ENCODE results near the gene KIAA2012.

KIAA2012 gene

DNA sequence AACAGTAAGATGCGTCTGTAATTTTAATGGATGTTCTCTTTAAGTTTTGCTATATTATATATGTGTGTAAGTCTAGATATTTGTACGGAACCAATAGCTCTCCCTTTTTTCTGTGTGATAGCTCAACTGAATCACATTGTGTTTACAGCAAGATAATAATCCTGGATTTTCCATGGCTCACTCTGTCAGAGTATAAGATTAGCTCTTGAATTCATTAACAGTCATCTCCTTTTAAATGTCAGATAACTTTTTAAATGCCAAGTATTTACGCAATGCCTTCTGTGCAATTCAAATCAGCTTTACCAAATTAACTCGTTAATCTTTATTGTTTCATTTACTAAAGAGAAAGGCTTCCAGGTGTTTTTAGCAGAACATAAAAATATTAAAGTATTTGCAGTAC is 76.9 kb downstream of the KIAA2012 start:
- DNase-seq (ENCODE audit: low spot score): no peak

DNA sequence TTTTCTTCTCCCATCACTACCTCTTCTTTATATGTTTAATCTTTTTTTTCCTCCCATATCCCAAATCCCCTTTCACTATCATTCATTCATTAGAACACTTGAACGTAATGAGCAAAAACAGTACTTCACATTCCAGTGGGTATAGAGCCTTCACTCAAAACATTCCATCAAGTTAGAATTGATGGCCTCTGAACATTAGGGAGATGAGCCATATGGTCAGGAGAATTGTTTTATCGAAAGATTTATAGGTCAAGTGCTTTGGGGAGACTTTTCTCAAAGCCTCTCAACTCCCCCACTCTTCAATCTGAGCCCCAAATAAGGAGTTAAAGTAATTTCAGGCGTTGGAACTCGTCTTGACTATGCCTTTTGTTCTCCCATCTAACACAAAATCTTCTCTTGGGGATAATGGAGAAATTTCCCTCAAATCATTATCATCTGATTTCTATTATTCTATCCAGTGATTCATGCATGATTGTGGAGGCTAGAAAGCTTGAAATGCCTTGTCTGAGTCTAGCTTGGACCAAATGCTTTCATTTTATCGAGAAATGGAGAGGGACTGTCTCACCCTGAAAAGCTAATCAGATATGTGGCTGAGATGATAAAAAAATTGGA is 79.2 kb downstream of the KIAA2012 start:
- no peak for DNase-seq (ENCODE audit: low spot score)

DNA sequence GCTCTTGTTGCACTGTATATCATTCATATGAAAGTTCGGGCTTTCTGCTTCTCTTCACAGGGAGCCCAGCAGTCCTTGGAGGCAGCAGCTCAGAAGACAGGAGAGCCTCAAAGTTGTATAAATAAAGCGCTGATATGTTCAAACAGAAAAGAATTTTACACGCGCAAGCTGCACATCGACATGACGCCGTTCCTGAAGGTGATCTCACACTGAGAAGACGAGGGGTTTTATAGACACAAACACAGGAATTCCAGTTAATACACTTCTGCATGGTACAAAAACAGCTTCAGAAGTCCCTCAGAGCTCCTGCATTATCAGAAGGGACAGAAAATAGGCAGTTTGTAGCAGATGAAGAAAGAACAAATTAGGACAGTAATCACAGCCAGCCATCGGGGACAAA is 81.6 kb downstream of the KIAA2012 start:
- no peak for DNase-seq (ENCODE audit: low spot score)

DNA sequence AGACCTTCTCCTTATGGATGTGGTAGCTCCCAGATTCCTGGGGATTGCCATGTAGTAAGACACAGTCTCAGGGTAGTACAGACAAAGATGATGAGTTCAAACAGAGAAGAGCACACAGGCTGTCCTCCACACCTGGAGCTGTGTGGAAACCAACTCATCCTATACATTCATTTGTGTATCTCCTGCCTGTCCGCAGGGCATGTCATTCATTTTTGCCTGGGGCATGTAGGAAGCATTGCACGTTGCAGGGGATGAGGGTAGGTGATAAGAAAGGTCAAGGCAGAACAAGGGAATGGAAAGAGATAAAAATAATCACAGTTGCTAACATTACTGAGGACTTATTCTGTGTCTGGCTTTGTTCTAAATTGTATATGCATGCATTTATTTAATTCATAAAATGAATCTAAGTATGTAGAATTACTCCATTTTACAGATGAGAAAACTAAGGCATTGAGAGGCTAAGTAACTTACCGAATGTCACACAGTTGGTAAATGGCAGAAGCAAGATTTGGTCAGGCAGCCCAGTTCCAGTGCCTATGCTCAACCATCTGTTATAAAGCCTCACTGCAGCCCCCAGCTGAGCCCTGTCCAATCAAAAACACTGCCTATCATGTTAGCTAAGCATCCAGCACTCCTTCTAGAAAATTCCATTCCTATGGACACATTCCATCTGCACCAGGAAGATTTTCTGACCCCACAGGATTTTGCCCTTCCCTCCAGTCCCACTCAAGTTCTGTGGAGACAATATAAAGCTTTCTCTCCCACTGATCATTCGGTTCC is 84.3 kb downstream of the KIAA2012 start:
- DNase-seq (ENCODE audit: low spot score): no peak

DNA sequence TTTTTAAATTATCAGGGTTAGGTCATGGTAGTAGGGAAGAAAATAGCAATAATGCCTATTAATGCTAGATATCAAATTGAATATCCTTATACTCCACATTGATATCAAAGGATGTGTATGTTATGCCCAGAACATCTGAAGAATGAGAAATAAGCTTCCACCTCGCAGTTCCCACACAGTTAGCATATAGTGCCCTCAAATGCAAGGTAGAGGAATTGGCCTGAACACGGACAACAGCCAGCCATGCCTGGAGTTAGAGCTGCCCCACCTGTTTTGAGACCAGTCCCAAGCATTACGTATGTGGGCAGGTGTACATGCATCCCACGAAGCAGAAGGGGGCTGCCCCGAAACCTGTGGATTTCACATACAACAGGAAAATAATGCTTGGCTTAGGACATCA is 85.7 kb downstream of the KIAA2012 start:
- no peak for DNase-seq (ENCODE audit: low spot score)

DNA sequence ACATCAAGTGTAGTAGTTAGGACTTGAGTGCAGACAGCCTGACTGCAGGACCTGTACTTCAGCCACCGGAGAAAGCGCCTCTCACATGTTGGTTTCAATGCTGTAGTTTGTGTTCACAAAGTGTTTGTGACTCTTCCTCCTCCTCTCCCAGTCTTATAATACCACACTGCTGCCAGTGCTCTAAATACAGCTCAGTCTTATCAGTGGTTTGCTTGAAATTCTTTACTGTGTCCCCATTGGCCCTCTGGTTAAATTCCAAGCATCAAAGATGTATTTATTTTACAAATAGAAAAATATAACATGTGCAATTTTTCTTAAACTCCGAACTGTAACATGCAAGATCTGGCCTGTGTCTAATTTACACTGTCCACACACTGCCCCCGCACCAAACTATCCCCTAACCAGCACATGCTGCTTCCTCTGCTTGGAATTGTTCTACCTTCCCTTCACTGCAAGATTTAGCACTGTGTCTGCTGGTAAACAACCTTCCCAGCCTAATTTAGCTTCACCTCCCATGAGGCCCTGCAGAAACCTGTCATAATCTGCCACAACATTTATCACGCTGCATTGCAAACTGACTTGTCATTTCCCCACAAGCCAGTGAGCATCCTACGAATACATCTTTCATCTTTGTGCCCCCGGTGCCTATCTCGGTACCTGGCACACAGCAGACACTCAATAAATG is 88.2 kb downstream of the KIAA2012 start:
- no peak for DNase-seq (ENCODE audit: low spot score)

DNA sequence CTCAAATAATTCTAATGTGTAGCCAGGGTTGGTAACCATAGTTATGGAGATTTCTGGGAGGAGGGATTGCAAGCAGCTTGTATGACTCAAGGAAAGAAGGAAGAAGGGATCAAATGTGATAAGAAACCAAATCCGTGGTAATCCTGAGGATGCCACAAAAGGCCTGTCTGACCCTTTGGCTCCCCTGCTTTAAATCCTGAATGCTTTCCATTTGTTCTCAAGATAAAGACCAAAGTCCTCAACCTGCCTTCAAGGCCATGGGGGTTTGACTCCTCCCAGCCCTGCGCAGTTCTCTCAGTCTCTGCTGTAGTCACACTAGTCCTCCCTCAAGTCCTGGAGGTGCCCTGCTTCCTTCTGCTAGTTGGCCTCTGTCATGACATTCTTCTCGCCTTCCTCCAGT is 91.4 kb downstream of the KIAA2012 start:
- DNase-seq (ENCODE audit: low spot score): no peak

DNA sequence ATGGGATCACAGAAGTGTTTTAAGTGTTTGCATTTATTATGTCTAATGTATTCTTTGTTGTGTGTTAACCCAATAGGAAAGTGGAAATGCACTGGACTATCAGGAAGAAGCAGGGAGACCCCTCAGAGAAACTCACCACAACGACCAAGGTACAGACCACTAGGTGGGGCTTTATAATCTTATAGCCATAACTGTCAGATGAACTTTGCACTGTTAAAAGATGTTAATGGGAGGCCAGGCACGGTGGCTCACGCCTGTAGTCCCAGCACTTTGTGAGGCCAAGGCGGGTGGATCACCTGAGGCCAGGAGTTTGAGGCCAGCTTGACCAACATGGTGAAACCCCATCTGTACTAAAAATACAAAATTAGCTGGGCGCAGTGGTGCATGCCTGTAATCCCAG is 92.2 kb downstream of the KIAA2012 start:
- DNase-seq (ENCODE audit: low spot score): no peak

DNA sequence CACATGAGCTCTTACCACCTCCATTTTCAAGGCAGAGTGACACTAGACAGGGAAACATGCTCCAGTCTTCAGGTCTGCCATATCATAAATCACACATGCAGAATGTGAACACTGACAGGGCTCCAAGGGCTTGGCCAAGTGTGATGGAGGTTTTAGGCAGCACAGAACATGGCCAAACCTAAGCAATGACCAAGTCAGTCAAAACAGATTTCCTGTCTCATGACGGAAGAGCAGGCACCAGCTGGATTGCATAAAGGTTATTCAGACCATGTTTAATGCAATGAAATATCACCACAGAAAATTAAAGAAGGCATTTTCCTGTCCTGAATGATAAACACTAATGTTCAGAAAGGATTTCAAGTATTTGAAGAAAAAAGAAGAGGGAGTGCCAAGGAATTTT is 92.9 kb downstream of the KIAA2012 start:
- no peak for DNase-seq (ENCODE audit: low spot score)

DNA sequence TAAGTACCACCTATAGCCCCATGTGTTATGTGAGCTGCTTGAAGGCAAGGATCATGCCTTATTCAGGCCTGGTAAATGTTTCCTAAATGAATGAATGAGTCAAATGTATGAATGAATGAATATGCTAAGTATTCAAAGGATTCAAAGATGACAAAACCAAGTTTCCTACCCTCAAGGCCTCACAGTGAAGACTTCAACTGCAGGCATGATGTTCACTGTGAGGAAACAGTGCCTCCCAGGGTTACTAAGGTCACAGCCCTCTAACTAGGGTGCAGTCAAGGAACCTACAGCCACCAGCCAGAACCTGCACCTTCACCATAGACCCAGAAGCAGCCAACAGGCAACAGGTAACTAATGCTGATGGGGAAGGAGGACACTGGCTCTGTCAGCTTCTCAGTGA is 96.1 kb downstream of the KIAA2012 start:
- no peak for DNase-seq (ENCODE audit: low spot score)

DNA sequence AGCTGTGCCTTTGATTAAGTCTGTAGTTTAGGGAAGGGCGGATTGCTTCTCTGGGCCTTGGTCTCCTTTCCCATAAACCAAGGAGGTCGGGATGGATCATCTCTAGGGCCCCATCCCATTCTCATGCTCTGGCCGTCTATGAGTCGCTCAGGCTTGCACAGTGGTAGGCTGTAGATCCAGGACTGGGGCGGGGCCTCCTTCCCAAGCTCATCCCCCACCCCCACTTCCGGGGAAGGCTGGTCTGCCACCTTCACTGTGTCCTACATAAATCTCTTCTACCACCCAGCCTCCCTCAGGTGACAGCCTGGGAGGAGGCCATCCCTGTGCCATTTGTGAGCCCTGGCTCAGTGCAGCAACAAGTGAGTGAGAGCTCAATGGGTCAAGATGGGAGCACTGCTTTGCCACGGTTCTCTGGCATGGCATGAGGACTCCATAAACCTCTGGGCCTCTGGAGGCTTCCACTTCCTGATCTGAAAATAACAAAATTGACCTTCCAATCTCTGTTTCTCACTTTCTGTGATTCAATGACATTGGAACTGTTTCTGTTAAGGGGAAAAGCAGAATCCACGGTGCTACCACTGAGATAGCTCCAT is 96.9 kb downstream of the KIAA2012 start:
- DNase-seq (ENCODE audit: low spot score): no peak

DNA sequence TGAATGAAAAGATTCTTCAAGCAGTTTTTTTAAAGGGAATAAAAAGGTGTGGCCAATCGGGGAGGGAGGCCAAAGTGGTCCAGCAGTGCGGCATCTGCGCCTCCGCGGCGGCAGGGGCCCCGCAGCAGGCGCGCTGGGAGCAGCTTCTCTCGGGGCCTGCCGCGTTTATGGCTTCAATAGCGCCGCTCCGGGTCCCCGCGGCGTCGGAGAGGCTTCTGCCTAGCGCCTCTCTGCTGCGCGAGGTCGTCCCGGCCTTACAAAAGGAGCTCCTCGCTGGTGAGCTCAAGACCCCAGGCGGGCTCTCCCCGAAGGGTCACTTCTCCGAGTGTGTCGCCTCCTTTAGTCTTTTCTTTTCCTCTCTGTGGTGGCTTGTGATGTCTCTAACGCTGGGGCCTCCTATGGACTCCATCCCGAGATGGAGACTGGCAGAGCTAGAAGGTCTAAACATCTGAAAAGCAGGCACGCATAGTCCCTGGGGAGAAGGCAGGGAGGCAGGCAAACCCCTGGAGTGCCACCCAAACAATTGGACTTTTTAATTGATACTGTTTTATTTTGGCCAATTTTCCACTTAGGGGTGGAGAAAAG is 98.3 kb downstream of the KIAA2012 start:
- no peak for DNase-seq (ENCODE audit: low spot score)

DNA sequence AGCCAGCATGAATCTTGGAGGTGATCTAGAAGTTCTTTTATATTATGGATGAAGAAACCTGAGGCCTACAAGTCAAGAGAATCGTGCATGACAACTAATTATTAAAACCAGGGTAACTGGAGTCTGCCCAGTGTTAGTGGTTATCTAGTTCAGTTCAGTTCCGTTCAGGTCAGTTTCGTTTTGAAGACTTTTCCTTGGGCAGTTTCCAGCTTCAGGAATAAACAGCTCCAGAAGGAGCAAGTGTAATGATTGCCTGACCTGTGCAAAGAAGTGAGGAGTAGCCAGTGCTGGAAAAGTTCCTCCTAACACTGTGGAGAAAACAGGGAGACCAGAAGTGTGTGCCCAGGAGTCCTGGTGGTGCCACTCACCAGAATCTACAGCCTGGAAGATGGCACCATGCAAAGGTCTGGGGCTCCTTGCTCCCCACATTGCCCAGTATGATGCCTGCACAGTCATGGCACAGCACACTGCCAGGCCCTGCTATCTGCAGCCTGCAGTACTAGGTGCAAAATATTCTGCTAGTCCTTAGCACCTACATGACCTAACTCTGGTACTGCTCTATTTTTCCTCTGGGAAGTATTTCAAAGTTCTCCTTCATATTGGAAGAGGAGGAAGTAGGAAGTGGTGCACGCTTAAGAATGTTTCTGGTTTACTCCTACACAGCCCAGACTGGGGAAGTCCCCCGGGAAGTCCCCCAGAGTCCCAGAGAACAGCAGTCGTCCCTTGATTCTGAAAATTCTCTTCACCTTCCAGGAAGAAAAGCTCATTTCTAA is 99.6 kb downstream of the KIAA2012 start:
- DNase-seq (ENCODE audit: low spot score): no peak

DNA sequence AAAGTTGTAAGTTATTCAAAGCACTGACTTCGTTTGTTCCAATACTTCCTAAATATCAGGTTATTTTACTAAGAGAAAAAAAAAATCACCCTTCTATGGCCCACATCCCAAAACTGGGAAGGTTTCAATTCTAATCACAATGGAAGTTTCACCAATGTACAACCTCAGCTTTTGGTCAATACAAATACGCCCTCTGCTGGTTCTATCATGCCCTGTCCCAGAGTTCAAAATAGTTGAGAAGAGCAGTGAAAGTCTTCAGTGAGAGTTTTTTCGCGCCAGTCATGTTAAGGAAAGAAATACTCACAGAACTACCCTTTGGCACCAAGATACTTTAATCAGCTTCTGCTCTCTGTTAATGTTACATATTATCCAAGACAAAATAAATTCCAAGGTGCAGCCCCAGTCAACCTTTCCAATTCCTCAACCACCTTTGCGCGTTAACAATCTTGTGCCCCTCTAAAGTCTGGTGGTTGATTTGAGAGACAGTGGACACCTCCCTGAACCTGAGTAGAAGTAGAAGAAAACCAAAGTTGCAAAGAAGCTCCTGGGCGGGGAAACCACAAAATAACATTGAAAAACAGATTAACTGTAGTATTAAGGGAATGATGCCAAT is 105.4 kb downstream of the KIAA2012 start:
- DNase-seq (ENCODE audit: low spot score): peak; percentile 55

DNA sequence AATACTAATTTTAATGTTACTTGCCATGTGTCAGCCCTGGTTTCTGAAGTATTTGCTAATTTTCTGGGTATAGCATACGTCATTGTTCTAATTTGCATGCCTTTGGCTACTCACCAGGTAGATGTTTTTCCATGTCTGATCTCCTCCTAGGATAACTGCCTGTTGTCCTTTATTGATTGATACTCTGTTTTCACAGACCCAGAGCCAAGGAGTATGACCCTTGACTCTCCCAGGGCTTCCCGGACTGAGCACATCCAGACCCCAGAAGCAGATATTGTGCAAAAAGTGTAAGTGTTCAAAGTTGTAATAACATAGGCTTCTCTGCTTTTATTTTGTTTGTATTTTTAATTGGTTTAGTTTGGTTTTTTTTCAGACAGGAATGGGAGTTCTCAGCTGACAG is 111.5 kb downstream of the KIAA2012 start:
- DNase-seq (ENCODE audit: low spot score): no peak

DNA sequence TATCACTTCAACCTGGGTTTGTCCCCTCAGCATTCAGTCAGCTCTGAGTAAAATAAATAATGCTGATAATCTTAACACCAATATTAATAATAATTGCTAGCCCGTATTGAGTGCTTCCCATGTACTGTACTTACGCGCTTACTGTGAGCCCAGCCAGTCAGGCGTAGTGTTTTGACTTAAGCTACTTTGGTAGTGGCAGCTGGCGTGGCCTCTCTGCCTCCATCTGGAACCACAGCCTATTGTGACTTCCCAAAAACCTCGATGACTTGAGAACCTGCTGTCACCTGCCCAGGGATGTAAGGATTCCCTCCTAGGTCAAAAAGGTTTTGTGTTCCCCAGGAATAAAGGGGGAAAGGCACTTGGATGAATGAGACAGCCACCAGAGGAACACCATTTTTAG is 112.1 kb downstream of the KIAA2012 start:
- DNase-seq (ENCODE audit: low spot score): no peak

DNA sequence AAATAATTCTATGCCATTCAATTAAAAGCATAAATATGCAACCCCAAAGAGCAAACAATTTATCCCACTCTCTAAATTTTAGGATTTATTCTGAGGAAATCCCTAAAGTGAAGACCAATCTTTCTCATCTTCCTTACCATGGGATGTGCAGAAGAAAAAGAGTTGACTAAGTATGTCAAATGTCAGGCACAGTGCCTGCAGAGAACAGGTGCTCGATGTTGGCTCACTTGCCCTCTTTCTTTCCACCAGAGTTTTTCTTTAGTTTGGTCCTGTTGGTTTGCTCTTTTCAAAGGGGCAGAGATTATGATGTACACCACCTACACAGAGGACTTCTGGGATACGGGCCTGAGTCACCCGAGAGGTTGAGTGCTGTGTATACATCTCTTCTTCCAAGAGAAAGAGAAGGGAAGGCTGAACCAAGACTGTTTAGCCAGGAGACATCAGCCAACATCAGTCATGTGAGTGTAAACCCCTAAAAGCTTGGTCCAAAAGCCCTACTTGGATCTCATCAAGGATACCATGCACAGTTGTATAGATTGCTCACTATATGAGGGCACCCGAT is 113.7 kb downstream of the KIAA2012 start:
- DNase-seq (ENCODE audit: low spot score): no peak

DNA sequence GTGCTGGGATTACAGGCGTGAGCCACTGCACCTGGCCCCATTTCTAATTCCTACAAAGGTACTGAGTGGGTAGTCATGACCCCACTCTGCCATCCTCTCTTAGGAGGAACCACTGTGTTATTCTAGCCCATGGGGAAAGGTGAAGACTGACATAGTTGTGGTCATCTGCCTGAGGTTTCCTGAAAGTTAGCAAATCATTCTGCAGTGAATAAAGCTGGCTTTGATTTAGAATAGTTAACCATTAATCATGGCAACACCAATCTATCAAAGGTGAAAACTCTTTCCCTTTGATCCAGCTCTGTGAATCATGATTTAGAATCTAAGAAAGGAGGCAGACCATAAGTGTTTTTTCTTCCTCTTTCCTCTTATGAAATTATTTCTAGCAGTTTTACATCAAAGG is 114.5 kb downstream of the KIAA2012 start:
- no peak for DNase-seq (ENCODE audit: low spot score)

DNA sequence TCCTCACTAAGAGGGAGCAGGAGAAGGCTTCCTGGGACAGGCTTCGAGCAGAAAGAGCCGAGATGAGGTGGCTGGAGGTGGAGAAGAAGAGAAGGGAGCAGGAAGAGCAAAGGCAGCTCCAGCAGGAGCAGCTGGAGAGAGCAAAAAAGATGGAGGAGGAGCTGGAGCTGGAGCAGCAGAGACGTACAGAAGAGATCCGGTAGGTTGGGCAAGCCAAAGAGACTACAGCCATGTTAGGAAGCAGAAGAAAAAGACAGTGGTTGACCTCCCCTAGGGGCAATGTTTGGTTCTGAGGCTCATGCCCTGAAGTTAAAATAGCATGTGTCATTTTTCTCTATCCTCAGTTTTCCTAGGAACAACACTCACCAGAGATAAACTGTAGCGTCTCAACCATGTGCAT is 120.2 kb downstream of the KIAA2012 start:
- no peak for DNase-seq (ENCODE audit: low spot score)

DNA sequence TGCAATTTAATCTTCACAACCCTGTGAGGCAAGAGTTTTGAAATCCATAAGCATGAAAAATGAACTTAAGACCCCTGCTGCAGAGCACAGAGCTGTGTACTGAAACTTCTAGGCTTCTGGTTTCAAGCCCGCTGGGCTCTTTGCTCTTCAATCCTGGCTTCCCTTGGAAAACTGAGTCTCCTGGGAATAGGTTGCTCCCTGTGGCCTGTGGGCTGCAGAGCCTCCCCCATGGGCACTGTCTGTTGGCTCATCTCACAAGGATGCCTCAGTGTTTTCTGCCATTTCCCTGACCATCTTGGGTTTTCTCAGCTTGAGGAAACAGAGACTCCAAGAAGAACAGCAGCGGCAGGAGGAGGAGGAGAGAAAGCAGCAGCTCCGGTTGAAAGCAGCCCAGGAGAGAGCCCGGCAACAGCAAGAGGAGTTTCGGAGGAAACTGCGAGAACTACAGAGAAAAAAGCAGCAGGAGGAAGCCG is 120.9 kb downstream of the KIAA2012 start:
- peak; percentile 34 for DNase-seq (ENCODE audit: low spot score)

DNA sequence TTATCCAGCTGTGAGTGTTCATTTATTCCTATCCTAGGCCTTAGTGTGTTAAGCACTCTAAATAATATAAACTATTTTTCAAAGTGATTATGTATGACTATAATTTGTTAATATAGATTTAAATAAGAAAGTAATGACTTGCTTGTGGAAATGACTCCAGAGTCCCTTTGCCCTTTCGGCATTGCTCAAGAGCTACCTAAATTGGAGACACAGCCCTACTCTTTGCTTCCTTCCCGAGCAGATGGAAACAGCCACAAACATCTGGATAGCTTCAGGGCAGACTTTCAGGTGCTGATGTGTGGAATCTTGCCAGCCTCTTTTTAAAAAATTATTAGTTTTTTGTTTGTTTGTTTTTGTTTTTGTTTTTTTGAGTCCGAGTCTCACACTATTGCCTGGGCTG is 121.4 kb downstream of the KIAA2012 start:
- DNase-seq (ENCODE audit: low spot score): no peak

All from hepatic stellate cell (primary cell).